Neural cell (in vitro differentiated cells): ENCODE data around the gene CAPN8.

Experiments used
- EP300 ChIP-seq: fragments of 450-650 bp; conservative IDR thresholded peaks from 2 replicates; pipeline ENCODE4 v1.6.1; 2014; ENCODE audit warnings: antibody characterized with exemption, mild to moderate bottlenecking, moderate library complexity; ENCODE audit not compliant: poor library complexity, severe bottlenecking
- EZH2 ChIP-seq: fragments of 200-600, 300-800 bp; shearing (Covaris generic), sonication (generic); IDR thresholded peaks from 2 replicates; pipeline ENCODE4 v1.6.1; 2014; ENCODE audit warnings: antibody characterized with exemption, low read length, borderline replicate concordance, mild to moderate bottlenecking; ENCODE audit not compliant: insufficient read depth, poor library complexity, severe bottlenecking
- MXI1 ChIP-seq: fragments of 450-650 bp; conservative IDR thresholded peaks from 2 replicates; pipeline ENCODE4 v1.6.1; 2014; ENCODE audit warnings: antibody characterized with exemption, mild to moderate bottlenecking; ENCODE audit not compliant: poor library complexity, severe bottlenecking
- POLR2AphosphoS5 ChIP-seq: IDR thresholded peaks from 2 replicates; pipeline ENCODE4 v1.6.1; 2012
- RAD21 ChIP-seq: fragments of 450-650 bp; conservative IDR thresholded peaks from 2 replicates; pipeline ENCODE4 v1.6.1; 2014; ENCODE audit warnings: antibody characterized with exemption, mild to moderate bottlenecking, moderate library complexity
- SMC3 ChIP-seq: fragments of 450-650 bp; conservative IDR thresholded peaks from 2 replicates; pipeline ENCODE4 v1.6.1; 2014; ENCODE audit warnings: antibody characterized with exemption, mild to moderate bottlenecking, moderate library complexity; ENCODE audit not compliant: poor library complexity
- TAF1 ChIP-seq: IDR thresholded peaks from 2 replicates; pipeline ENCODE4 v1.6.1; 2012; ENCODE audit warnings: low read depth
- TF ChIP-seq, protein P1 (sequence below): fragments of 450-650 bp; IDR thresholded peaks from 2 replicates; pipeline ENCODE4 v1.5.1; 2014; ENCODE audit warnings: antibody characterized with exemption, mild to moderate bottlenecking, moderate library complexity; ENCODE audit not compliant: poor library complexity, severe bottlenecking
- TF ChIP-seq, protein P2 (sequence below): IDR thresholded peaks from 2 replicates; pipeline ENCODE4 v1.6.1; 2012; ENCODE audit warnings: borderline replicate concordance

DNA sequence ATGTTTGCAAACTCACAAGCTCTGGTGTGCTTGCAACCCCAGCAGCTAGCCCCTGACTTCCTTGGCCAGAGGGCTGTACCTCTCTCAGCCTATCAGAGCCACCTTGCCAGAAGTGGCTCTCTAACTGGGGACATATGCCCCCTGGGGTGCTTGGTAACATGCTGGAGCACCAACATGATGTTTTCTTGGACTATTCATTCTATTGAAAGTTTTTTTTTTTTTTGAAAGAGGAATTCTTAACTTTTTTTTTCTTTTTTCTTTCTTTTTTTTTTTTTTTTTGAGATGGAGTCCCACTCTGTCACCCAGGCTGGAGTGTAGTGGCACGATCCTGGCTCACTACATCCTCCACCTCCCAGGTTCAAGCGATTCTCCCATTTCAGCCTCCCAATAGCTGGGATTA is 14.7 kb upstream of the CAPN8 start:
- TF ChIP-seq SMC3, result no peak
- TF ChIP-seq RAD21, result no peak
- TF ChIP-seq, protein P1, sequence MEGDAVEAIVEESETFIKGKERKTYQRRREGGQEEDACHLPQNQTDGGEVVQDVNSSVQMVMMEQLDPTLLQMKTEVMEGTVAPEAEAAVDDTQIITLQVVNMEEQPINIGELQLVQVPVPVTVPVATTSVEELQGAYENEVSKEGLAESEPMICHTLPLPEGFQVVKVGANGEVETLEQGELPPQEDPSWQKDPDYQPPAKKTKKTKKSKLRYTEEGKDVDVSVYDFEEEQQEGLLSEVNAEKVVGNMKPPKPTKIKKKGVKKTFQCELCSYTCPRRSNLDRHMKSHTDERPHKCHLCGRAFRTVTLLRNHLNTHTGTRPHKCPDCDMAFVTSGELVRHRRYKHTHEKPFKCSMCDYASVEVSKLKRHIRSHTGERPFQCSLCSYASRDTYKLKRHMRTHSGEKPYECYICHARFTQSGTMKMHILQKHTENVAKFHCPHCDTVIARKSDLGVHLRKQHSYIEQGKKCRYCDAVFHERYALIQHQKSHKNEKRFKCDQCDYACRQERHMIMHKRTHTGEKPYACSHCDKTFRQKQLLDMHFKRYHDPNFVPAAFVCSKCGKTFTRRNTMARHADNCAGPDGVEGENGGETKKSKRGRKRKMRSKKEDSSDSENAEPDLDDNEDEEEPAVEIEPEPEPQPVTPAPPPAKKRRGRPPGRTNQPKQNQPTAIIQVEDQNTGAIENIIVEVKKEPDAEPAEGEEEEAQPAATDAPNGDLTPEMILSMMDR, result no peak
- no peak for TF ChIP-seq POLR2AphosphoS5
- no peak for TF ChIP-seq TAF1
- TF ChIP-seq, protein P2, sequence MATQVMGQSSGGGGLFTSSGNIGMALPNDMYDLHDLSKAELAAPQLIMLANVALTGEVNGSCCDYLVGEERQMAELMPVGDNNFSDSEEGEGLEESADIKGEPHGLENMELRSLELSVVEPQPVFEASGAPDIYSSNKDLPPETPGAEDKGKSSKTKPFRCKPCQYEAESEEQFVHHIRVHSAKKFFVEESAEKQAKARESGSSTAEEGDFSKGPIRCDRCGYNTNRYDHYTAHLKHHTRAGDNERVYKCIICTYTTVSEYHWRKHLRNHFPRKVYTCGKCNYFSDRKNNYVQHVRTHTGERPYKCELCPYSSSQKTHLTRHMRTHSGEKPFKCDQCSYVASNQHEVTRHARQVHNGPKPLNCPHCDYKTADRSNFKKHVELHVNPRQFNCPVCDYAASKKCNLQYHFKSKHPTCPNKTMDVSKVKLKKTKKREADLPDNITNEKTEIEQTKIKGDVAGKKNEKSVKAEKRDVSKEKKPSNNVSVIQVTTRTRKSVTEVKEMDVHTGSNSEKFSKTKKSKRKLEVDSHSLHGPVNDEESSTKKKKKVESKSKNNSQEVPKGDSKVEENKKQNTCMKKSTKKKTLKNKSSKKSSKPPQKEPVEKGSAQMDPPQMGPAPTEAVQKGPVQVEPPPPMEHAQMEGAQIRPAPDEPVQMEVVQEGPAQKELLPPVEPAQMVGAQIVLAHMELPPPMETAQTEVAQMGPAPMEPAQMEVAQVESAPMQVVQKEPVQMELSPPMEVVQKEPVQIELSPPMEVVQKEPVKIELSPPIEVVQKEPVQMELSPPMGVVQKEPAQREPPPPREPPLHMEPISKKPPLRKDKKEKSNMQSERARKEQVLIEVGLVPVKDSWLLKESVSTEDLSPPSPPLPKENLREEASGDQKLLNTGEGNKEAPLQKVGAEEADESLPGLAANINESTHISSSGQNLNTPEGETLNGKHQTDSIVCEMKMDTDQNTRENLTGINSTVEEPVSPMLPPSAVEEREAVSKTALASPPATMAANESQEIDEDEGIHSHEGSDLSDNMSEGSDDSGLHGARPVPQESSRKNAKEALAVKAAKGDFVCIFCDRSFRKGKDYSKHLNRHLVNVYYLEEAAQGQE, result no peak
- no peak for TF ChIP-seq EZH2
- TF ChIP-seq EP300, result no peak
- no peak for TF ChIP-seq MXI1
